GM18517 (cell line): ENCODE data around the gene PBRM1.

Experiments used
- ATAC-seq: cut with Tn5 transposase; IDR thresholded peaks from one replicate; pipeline ENCODE4 v1.9.1; 2021; ENCODE audit warnings: mild to moderate bottlenecking, moderate library complexity; ENCODE audit not compliant: unreplicated experiment

The PBRM1 gene

DNA sequence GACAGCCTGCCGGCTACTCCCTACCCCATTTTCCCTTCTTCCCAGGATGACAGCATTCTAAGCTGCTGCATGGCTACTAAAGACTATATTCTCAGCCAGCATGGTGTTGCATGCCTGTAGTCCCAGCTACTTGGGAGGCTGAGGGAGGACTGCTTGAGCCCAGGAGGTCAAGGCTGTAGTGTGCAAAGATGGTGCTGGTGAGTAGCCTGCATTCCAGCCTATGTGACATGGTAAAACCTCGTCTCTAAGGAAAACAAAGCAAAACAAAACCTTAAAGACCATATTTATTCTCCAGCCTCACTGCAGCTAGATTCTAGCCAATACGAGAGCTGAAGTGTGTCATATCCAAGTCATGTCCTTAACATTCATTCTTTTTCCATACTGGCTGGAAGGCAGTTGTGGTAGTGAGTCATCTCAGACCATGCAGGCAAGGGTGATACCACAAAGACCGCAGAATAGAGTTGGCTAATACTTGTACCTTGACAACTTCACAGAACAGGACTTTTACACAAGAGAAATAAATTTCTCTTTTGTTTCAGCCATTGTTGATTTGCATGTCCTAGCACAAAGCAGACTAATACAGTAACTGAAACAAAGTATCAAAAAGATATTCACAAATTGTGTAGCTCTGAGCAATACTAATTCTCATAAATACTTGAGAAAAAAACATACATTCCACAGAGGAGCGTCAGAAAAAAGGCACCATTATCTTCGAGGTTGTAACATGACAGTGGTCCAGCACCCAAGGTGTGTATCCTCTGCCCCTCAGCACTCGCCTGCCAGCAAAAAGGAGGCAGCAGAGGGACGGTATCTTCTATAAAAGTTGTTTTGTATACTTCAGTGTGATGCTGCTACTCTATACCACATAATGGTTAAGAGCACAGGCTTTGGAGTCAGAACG lies 14.8 kb downstream of the PBRM1 start:
- ATAC-seq, result peak; percentile 68

GRCh38 chr3:52663098-52663497 lies 22.6 kb downstream of the PBRM1 start:
- no peak for ATAC-seq

- ATAC-seq, result no peak
Measured at GRCh38 chr3:52660046-52660445, 25.7 kb downstream of the PBRM1 start.

GRCh38 chr3:52655895-52656294 lies 29.8 kb downstream of the PBRM1 start:
- ATAC-seq, result no peak

- ATAC-seq, result no peak
Measured at GRCh38 chr3:52651592-52651991, 34.1 kb downstream of the PBRM1 start.

GRCh38 chr3:52650439-52650838 lies 35.3 kb downstream of the PBRM1 start:
- no peak for ATAC-seq

DNA sequence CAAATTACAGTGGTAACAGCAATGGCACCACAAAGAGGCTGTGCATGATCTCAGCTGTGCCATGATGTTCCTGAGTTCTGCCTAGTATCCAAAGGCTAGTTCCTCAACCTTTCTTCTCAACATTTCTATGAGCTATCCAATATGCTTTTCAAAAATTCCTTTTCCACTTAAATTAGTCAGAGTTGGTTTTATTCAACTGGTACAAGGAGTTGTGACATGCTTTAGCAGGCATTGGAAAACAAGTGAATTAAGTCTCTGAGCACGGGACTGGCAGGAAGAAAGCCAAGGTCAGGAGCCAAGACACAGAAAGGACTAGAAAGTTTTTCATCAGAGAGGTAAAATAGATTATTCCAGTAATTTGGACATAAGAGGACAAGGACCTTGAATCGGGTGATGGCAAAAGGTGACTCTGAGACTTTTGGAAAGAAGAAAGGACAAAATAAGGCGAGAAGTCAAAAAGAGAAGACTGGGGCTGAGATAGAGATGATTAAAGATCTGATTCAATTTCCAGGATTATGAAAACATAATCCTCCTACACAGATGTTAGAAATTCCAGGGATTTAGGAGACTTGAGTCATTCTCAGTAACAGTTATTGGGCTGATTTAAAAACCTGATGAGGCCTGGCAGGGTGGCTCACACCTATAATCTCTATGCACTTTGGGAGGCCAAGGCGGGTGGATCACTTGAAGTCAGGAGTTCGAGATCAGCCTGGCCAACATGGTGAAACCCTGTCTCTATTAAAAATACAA lies 36.1 kb downstream of the PBRM1 start:
- no peak for ATAC-seq

- ATAC-seq, result no peak
Measured at GRCh38 chr3:52645549-52645948, 40.2 kb downstream of the PBRM1 start.

DNA sequence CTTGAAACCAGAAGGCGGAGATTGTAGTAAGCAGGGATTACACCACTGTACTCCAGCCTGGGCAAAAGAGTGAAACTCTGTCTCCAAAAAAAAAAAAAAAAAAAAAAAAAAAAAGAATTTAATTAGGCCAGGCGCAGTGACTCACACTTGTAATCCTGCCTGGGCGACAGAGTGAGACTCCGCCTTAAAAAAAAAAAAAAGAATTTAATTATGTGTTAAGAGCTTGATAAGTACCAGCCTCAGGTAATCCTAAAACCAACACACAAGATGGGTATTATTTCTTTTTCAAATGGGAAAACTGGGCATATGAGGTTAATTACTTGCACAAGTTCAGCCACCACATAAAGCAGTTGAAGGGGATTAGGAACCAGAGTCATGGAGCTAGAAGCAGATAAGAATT lies 49.0 kb downstream of the PBRM1 start:
- no peak for ATAC-seq

- no peak for ATAC-seq
Measured at GRCh38 chr3:52633786-52634185, 51.9 kb downstream of the PBRM1 start.

GRCh38 chr3:52625041-52625440 lies 60.7 kb downstream of the PBRM1 start:
- ATAC-seq, result no peak

DNA sequence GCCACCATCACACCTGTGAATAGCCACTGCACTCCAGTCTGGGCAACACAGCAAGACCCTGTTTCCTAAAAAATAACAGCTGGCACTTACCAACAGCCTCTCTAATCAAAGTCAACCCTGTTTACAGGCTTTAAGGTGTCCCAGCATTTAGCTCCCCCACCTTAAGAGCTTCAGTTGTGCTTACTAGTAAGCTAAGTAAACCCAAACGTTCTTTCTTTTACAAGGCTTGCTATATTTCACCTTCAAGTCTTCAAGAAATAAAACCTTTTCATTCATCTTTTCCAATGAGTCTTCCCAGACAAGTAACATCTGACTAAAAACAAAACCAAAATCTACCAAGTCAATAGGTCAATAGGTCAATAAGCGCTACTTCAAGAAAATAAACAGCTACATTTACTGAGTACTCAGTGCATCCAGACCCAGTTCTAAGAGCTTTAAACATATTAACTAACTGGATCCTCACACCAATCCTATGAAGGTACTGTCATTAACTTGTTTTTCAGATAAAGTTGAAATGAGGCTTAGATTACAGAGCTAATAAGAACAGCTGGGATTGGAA lies 62.4 kb downstream of the PBRM1 start:
- ATAC-seq, result no peak

DNA sequence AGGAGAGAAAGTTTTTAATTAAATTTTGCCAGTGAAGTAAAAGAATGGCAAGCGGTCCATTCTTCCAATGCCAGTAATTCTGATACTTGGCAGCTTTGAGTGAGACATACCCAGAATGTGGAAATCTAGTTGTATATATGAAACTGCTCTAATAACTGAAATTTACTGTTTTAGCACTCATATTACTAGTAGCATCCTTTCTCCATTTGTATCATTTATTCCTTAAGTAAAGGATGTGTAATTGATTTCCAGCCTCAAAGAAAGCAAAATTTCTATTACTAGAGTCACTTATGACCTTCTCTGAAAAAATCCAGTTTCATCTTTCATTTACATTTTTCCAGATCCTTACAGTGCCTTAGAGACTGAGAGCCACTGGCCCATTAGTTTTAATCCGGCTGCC lies 65.1 kb downstream of the PBRM1 start:
- no peak for ATAC-seq

- ATAC-seq, result no peak
Measured at GRCh38 chr3:52615166-52615565, 70.5 kb downstream of the PBRM1 start.

- ATAC-seq, result no peak
Measured at GRCh38 chr3:52614689-52615088, 71.0 kb downstream of the PBRM1 start.

DNA sequence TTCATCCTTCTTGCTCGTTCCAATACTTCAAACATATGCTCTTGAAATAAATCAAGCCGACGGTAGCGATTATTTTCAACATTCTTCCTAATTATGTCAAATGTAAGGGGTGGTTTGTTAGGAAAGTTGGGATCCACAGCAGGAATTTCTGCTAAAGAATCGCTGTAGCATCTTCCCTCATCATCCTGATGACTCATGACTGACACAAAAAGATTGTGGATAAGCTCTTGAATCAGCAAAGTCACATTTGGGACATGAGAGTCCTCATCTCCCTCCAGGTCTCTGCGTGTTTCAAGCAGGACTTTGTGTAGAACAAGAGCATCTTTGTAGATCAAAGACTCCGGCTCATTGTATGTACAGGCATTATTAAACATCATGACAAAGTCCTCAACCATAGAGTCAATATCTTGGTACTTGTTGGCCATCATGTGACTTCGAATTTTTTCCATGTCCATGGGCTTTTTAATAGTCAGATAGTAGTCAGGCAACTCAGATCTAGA lies 76.3 kb downstream of the PBRM1 start:
- no peak for ATAC-seq

DNA sequence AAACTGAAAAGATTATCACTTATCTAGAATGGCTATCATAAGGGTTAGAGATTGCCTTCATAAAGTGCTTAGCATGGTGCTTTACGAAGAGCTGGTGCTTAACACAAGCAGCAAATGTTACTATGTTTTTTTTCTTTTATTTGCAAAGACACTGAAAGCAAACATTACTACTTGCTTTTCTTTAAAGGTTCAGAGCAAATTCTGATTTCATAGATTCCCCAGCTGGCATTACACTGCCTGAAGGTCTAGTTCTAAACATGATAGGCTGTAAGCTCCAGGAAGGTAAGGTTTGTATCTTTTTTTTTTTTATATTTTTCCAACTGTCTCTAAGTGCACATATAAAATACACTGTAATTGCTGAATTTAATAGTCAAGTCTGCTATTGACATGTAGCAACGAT lies 77.4 kb downstream of the PBRM1 start:
- ATAC-seq, result no peak

DNA sequence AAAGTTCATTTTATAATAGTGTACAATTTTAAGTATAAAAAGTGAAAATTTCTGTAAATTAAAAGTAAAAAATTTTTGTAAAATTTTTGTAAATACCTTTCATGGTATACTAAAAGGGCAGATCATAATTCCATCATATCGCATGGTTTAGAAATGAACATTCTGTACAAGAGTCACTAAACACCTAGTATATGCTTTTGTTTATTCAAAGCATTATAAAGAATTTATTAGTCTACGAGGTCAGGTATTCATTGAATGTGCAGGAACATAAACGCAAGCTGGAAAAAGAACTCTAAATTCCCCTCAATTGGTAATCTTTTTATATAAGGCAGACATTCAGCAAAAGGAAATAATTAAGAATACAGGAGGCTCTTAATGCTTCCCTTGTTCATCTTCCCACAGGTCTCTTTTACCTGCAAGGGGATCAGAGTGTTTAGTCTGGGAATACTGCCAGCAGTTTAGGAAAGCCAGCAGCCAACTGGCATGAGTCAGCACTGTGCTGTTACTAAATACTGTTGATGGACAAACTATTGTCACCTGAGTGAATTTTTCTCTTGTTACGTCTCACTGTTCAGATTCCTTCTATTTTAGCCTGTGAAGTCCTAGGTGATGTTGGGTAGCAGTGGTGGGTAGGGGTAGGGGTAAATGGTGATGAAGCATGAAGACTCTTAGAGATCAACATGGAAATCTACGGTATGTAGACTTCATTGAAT lies 79.2 kb downstream of the PBRM1 start:
- no peak for ATAC-seq

GRCh38 chr3:52600258-52600657 lies 85.5 kb downstream of the PBRM1 start:
- no peak for ATAC-seq

DNA sequence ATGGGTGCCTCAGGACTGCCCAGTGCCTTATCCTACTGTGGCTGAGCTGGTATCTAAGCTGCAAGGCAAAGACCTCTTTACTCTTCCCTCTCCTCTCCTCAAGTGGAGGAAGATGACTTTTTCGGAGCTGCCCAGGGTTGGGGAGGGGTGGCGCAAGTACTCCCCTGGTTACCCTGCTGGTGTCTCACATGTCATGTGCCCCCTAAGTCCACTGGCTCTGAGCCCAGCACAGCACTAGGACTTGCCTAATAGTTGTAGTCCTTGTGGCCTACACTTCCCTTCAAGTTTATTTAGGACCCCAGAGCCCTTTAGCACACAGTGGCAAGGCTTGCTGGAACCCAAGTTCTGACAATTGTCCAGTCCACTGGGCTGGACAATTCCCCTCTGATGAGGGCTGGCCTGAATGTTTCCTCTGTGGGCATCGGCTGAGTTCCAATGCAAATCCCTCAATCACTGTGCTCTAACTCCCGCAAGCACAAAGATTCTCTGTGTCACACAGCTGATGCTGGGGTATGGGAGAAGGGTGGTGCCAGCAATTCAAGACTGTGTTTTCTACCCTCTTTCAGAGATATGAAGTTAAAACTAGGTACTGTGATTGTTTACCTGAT lies 89.0 kb downstream of the PBRM1 start:
- no peak for ATAC-seq

DNA sequence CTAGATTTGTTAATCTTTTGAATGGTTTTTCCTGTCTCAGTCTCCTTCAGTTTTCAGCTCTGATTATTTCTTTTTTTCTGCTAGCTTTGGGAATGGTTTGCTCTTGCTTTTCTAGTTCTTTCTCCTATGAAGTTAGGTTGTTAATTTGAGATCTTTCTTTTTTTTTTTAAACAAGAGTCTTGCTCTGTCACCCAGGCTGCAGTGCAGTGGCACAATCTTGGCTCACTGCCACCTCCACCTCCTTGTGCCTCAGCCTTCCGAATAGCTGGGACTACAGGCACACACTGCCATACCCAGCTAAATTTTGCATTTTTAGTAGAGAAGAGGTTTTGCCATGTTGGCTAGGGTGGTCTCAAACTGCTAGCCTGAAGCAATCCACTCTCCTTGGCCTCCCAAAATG lies 92.6 kb downstream of the PBRM1 start:
- no peak for ATAC-seq
